ENCODE measurements around the gene APOH.

The APOH gene

GRCh38 chr17:66191593-66192377 is 37.4 kb downstream of the APOH start, which contains the start of gene CEP112:
CEP112 (minus strand) TSS chr17:66192133.
- peak; percentile 1 for DNase-seq

GRCh38 chr17:66190738-66191592 is 38.2 kb downstream of the APOH start:
- DNase-seq: no peak

DNA sequence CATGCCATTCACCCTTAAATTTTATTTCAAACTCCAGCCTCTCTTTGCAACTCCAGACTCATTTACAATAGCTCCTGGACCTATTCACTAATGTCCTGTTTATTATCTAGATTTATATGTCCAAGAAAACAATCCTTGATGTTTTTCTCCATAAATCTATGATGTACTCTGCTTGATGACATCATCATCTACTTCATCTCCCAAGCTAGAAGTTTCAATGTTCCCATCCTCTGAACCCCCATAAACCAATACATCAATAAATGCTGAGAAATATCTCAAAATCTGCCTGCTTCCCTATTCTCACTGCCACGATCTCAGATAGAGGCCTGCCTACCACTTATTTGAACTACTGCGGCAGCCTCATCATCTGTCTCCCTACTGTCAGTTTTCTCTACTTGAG is 41.5 kb downstream of the APOH start:
- DNase-seq: no peak

GRCh38 chr17:66185862-66186261 is 43.4 kb downstream of the APOH start:
- DNase-seq: no peak

DNA sequence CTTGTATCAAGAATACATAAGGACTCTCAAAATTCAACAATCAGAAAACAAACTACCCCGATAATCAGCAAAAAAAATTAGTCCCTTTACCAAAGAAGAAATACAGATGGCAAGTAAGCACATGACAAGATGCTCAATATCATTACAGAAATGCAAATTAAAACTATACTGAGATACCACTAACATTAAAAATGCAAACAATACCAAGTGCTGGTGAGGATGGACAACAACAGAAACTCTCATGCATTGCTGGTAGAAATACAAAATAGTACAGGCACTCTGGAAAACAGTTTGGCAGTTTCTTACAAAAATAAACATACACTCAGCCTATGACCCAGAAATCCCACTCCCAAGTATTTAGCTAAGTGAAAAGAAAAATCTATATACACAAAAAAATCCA is 44.8 kb downstream of the APOH start:
- DNase-seq: no peak

DNA sequence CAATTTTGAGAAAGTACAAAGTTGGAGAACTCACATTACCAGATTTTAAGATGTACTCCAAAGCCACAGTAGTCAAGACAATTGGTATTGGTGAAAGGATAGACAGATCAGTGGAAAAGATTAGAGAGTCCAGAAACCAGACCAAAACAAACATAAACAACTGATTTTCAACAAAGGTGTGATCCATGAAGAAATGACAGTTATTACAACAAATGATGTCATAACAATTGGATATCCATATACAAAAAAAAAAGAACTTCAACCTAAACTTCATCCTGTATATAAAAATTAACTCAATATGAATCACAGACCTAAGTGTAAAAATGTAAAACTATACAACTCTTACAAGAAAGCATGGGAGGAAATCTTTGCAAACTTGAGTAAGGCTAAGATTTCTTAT is 45.7 kb downstream of the APOH start:
- no peak for DNase-seq

DNA sequence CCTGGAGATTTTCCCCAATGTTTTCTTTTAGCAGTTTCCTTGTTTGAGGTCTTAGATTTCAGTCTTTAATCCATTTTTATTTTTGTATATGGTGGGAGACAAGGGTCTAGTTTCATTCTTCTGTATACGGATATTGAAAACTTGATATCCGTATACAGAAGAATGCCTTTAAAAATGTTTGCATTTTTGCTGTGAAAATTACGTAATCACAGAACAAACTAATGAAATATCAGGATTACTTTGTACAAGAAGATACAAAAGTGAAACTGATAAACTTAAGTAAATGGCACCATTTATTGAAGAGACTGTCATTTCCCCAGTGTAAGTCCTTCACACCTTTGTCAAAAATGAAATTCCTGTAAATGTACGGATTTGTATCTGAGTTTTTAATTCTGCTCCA is 50.6 kb downstream of the APOH start:
- no peak for DNase-seq

DNA sequence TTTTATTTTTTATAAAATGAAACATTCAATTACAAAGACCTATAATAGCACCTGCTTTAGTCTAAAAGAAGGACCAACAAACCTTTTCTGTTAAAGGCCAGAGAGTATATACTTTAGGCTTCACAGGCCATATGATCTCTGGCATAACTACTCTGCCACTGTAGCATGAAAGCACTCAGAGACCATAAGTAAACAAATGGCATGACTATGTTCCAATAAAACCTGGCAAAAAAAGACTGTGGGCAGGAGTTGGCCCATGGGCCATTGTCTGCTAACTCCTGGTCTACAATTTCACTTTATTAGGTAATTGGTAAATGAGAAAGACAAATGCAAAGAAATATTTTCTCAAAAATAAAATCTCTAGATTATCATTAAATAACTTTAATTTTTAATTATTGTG is 52.2 kb downstream of the APOH start:
- DNase-seq: no peak

DNA sequence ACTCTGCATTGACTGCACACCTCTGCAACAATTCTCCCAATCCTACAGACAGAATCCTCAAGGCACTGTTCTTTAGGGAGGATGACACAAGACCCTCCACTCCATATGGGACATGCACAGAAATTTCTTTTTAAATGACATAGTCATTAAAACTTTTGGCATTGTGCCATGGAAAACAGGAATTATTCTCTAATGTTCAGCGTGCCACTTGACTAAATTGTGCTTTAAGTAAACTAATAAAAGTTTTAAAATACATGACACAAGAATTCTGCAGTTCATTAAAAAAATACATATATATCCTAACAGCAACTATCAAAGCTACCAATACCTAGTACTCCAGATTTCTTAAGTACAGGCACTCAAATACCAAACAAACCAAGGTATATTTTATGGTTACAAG is 53.3 kb downstream of the APOH start:
- DNase-seq: no peak

DNA sequence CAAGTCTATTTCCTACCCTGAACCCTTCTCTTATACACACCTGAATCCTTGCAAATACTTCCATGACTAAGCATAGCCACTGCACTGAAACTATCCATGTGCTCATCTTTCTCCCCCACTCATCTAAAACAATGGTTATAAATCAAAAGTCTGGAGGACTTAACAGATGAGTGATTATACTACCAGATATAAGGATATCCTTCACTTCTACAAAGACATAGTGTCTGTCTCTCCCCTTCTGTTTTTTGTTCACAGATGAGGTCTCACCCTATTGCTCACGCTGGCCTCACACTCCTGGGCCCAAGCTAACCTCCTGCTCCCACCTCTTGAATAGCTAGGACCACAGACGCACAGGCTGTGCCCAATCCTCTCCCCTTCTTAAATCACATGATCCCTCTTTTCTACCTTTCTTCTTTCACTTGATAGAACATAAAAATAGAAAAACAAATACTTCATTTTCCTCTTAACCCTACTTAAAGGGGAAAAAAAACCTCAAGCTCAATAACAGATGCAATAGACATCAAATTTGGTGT is 56.5 kb downstream of the APOH start:
- no peak for DNase-seq

DNA sequence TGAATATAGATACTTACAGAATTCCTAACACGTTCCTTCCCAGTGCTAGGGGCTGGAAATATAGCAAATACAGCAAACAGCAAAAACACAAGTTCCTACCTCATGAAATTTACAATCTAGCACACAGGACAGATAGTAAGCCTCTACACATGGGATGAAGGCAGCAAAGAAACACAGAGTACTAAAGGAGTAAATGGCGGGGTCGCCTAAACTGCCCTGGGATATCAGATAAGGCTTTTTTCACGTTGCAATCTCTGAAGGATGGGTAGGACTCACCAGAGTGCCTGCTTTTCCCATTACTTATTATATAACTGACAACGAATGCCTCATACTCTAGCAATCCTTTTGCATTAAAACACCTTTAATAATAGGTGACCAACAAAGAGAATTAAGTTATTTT is 57.1 kb downstream of the APOH start:
- no peak for DNase-seq

GRCh38 chr17:66171692-66172091 is 57.5 kb downstream of the APOH start:
- DNase-seq: no peak

DNA sequence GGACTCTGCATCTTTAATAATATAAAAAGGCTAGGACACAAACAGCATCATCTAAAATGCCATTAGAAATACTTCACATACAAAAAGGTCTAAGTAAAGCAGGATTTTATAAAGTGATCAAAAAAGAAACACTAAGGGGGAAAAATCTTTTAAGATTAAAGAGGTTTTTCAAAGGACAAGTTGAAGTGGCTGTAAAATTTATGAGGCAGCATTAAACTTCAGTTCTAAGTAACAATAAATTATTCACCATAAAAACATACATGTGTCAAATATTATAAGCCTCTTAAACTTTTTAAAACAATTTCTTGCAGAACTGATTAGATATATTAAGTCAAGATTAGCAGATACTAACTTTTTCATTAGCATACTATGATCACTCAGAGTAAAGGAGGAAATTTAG is 58.0 kb downstream of the APOH start:
- no peak for DNase-seq

DNA sequence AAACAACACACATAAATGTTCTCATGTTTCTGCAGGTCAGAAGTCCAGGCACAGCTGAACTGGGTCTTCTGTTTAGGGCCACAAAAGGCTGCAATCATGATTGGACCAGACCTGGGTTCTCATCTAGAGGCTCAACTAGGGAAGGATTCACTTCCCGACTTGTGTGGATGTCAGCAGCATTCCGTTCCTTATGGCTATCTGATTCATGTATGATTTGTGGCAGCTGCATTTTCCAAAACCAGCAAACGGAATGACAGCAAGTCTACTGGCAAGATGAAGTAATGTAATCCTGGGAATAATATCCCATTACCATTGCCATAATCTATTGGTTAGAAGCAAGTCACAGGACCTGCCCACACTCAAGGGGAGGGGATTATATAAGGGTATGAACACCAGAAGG is 59.4 kb downstream of the APOH start:
- no peak for DNase-seq

DNA sequence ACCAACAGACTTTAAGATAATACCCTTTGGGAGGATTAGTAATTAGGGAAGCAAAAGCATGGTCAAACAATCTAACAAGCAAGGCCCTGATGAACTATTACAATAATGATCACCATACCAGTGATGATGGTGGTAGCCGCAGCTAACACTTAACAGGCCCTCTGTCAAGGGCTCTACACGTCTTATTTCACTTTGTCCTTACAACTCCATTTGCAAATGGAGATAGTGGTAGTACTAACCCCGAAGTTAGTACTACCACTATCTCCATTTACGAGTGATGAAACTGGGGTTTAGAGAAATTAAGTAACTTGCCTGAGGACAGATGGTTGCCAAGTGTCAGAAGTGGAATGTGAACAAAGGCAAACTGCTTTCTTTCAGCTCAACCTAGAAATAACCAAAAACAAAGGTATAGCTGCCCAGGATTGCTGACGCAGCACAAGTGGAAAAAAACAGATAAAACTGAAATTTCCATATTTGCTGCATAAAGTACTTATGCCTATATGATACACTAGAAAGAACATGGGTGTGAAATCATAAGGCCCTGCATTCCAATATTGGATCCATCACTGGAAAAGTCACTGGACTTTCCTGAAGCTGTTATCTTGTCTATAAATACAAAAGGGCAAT is 61.9 kb downstream of the APOH start:
- DNase-seq: no peak

- DNase-seq: peak; percentile 1
Measured at GRCh38 chr17:66165537-66166123, 63.6 kb downstream of the APOH start.

All from NCI-H446 treated with DMSO at 0.1 percent for 48 hours (cell line).